H1 (cell line): ENCODE results near the gene FARSB. TPM values are rescaled to one million over a fixed set of nuclear protein-coding genes. Genes with fewer than 3 reads are reported as not detected.

Experiments
- CBX8 ChIP-seq: fragments of 300-800, 300-1000 bp; sonication (generic); IDR thresholded peaks from 2 replicates; pipeline ENCODE4 v1.7.1; 2016; ENCODE audit warnings: low read depth, low read length, borderline replicate concordance
- EGR1 ChIP-seq: IDR thresholded peaks from 2 replicates; pipeline ENCODE4 v1.6.1; 2011; ENCODE audit warnings: low read depth, low read length, borderline replicate concordance
- POLR2AphosphoS5 ChIP-seq: IDR thresholded peaks from 2 replicates; pipeline ENCODE4 v1.6.1; 2011; ENCODE audit warnings: low read depth, low read length
- RNF2 ChIP-seq: fragments of 200-900, 300-1000 bp; sonication (generic); IDR thresholded peaks from 2 replicates; pipeline ENCODE4 v1.7.1; 2016; ENCODE audit warnings: borderline replicate concordance, low read depth, mild to moderate bottlenecking, antibody characterized with exemption, low read length; ENCODE audit not compliant: poor library complexity, severe bottlenecking; ENCODE audit errors: missing control alignments
- RXRA ChIP-seq: IDR thresholded peaks from 2 replicates; pipeline ENCODE4 v1.6.1; 2011; ENCODE audit warnings: low read depth, mild to moderate bottlenecking, low read length, moderate library complexity; ENCODE audit not compliant: insufficient read depth
- SP2 ChIP-seq: IDR thresholded peaks from 2 replicates; pipeline ENCODE4 v1.6.1; 2012; ENCODE audit warnings: mild to moderate bottlenecking, low read length, inconsistent platforms
- SUZ12 ChIP-seq: fragments of 200-600 bp; sonication (generic); IDR thresholded peaks from 2 replicates; pipeline ENCODE4 v1.6.1; 2012; ENCODE audit warnings: mild to moderate bottlenecking, inconsistent platforms, low read length, moderate library complexity, mixed read lengths
- TAF7 ChIP-seq: optimal IDR thresholded peaks from 2 replicates; pipeline ENCODE3; 2011; ENCODE audit warnings: low read depth, mild to moderate bottlenecking, inconsistent platforms, low read length, moderate library complexity, borderline replicate concordance
- polyA plus RNA-seq, 7 experiments: library from polyadenylated mRNA; depleted of rRNA in 3 of 7; stranded (reverse) in 5 of 7; unstranded in 2 of 7; fragments of >200 nt in 5 of 7; fragments of 200-250 nt in 2 of 7; gene quantifications; 1 replicate in 5 of 7; 2 replicates in 1 of 7; 4 replicates in 1 of 7; pipeline versions ENCODE4 v1.2.1 to v1.2.3, GENCODE V29; 2011 to 2013; ENCODE audit warnings: missing spikeins in 2 of 7, mixed read lengths in 2 of 7
- total RNA-seq: library from RNA; stranded (reverse); fragmentation: NEBNext Ultra II Directional; extraction: Animal tissue kit (Norgen Biotek cat#: 25700); gene quantifications from 2 replicates; pipeline ENCODE4 v1.2.1, GENCODE V29; 2021
- TF ChIP-seq, protein P1 (sequence below): fragments of 300-600 bp; sonication (generic); IDR thresholded peaks from 2 replicates; pipeline ENCODE4 v1.7.1; 2012; ENCODE audit warnings: low read length, moderate library complexity, mild to moderate bottlenecking, inconsistent platforms; ENCODE audit not compliant: insufficient replicate concordance

The FARSB gene
- total and polyA plus RNA-seq, 2 of the 8 experiments (the other 6 are each of a cell fraction or from before 2014, with no cell fraction given), result 21.0 to 37.9 TPM

GRCh38 chr2:222693837-222694236 is 37.9 kb upstream of the FARSB start (continued):
- TF ChIP-seq, protein P1, sequence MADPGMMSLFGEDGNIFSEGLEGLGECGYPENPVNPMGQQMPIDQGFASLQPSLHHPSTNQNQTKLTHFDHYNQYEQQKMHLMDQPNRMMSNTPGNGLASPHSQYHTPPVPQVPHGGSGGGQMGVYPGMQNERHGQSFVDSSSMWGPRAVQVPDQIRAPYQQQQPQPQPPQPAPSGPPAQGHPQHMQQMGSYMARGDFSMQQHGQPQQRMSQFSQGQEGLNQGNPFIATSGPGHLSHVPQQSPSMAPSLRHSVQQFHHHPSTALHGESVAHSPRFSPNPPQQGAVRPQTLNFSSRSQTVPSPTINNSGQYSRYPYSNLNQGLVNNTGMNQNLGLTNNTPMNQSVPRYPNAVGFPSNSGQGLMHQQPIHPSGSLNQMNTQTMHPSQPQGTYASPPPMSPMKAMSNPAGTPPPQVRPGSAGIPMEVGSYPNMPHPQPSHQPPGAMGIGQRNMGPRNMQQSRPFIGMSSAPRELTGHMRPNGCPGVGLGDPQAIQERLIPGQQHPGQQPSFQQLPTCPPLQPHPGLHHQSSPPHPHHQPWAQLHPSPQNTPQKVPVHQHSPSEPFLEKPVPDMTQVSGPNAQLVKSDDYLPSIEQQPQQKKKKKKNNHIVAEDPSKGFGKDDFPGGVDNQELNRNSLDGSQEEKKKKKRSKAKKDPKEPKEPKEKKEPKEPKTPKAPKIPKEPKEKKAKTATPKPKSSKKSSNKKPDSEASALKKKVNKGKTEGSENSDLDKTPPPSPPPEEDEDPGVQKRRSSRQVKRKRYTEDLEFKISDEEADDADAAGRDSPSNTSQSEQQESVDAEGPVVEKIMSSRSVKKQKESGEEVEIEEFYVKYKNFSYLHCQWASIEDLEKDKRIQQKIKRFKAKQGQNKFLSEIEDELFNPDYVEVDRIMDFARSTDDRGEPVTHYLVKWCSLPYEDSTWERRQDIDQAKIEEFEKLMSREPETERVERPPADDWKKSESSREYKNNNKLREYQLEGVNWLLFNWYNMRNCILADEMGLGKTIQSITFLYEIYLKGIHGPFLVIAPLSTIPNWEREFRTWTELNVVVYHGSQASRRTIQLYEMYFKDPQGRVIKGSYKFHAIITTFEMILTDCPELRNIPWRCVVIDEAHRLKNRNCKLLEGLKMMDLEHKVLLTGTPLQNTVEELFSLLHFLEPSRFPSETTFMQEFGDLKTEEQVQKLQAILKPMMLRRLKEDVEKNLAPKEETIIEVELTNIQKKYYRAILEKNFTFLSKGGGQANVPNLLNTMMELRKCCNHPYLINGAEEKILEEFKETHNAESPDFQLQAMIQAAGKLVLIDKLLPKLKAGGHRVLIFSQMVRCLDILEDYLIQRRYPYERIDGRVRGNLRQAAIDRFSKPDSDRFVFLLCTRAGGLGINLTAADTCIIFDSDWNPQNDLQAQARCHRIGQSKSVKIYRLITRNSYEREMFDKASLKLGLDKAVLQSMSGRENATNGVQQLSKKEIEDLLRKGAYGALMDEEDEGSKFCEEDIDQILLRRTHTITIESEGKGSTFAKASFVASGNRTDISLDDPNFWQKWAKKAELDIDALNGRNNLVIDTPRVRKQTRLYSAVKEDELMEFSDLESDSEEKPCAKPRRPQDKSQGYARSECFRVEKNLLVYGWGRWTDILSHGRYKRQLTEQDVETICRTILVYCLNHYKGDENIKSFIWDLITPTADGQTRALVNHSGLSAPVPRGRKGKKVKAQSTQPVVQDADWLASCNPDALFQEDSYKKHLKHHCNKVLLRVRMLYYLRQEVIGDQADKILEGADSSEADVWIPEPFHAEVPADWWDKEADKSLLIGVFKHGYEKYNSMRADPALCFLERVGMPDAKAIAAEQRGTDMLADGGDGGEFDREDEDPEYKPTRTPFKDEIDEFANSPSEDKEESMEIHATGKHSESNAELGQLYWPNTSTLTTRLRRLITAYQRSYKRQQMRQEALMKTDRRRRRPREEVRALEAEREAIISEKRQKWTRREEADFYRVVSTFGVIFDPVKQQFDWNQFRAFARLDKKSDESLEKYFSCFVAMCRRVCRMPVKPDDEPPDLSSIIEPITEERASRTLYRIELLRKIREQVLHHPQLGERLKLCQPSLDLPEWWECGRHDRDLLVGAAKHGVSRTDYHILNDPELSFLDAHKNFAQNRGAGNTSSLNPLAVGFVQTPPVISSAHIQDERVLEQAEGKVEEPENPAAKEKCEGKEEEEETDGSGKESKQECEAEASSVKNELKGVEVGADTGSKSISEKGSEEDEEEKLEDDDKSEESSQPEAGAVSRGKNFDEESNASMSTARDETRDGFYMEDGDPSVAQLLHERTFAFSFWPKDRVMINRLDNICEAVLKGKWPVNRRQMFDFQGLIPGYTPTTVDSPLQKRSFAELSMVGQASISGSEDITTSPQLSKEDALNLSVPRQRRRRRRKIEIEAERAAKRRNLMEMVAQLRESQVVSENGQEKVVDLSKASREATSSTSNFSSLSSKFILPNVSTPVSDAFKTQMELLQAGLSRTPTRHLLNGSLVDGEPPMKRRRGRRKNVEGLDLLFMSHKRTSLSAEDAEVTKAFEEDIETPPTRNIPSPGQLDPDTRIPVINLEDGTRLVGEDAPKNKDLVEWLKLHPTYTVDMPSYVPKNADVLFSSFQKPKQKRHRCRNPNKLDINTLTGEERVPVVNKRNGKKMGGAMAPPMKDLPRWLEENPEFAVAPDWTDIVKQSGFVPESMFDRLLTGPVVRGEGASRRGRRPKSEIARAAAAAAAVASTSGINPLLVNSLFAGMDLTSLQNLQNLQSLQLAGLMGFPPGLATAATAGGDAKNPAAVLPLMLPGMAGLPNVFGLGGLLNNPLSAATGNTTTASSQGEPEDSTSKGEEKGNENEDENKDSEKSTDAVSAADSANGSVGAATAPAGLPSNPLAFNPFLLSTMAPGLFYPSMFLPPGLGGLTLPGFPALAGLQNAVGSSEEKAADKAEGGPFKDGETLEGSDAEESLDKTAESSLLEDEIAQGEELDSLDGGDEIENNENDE, result no peak
- TF ChIP-seq SUZ12 (no peak), TAF7 (no peak), CBX8 (no peak), SP2 (no peak), POLR2AphosphoS5 (no peak), RXRA (no peak), EGR1 (no peak), RNF2 (no peak)
